AG10803 (cell line): ENCODE data around the gene ATP8A2.
"Not testable (repeated sequence)": the region's sequence is repeated elsewhere in the genome, so short reads cannot be mapped to it uniquely, and the experiment has no call there.

ENCODE experiments used
- DNase-seq: peaks from one replicate; pipeline ENCODE4 v3.0.0; 2010; ENCODE audit warnings: low read depth
- H3K4me3 ChIP-seq: 2 replicates; pipeline ENCODE4 v1.5.1; 2011; ENCODE audit warnings: mild to moderate bottlenecking, low read length, control low read depth
- TF ChIP-seq, protein P1 (sequence below): conservative IDR thresholded peaks from 2 replicates; pipeline ENCODE4 v1.5.1; 2011; ENCODE audit warnings: mild to moderate bottlenecking, low read length, control low read depth, inconsistent platforms

The ATP8A2 gene

GRCh38 chr13:25494698-25495411 lies 123.1 kb downstream of the ATP8A2 start:
- TF ChIP-seq, protein P1, sequence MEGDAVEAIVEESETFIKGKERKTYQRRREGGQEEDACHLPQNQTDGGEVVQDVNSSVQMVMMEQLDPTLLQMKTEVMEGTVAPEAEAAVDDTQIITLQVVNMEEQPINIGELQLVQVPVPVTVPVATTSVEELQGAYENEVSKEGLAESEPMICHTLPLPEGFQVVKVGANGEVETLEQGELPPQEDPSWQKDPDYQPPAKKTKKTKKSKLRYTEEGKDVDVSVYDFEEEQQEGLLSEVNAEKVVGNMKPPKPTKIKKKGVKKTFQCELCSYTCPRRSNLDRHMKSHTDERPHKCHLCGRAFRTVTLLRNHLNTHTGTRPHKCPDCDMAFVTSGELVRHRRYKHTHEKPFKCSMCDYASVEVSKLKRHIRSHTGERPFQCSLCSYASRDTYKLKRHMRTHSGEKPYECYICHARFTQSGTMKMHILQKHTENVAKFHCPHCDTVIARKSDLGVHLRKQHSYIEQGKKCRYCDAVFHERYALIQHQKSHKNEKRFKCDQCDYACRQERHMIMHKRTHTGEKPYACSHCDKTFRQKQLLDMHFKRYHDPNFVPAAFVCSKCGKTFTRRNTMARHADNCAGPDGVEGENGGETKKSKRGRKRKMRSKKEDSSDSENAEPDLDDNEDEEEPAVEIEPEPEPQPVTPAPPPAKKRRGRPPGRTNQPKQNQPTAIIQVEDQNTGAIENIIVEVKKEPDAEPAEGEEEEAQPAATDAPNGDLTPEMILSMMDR, result no peak
- DNase-seq, result no peak
- H3K4me3 ChIP-seq, result no peak overlapping the region

DNA sequence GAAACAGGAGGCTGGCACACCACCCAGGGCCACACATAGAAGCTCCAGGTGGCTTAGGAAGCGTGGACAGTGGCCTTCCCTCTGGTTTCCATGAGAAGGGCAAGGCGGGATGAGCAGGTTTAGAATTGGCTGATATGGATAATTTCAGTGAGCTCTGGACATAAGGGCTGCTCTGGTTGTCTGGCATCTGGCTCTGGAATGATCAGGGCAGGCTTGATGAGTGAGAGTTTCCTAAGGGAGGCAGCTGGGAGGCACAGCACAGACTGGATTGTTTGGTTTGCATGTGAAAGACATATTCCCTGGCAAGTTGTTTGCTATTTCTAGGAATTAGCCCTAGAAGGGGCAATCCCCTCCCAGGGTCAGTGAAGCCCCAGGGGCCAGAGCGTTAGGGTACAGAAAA lies 129.5 kb downstream of the ATP8A2 start:
- TF ChIP-seq, protein P1, result no peak
- no peak for DNase-seq
- H3K4me3 ChIP-seq, result no peak overlapping the region

DNA sequence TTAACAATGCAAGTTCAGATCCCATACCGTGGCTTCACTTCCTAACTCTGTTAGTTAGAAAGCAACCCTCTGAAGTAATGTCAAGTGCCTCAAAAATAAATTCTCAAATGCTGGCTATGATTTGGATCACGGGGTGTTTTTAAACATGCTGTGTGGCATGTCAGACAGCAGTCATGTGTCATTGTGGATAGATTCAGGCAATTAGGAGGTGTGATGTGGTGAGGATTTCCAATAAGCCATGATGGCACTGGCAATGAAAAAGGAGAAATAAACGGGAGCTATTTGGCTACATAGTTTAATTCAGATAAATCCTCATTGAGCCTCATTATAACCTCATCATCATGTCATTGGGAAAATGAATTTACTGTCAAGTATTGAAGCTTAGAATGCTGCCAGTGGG lies 130.3 kb downstream of the ATP8A2 start:
- TF ChIP-seq, protein P1, result no peak
- no peak for DNase-seq

DNA sequence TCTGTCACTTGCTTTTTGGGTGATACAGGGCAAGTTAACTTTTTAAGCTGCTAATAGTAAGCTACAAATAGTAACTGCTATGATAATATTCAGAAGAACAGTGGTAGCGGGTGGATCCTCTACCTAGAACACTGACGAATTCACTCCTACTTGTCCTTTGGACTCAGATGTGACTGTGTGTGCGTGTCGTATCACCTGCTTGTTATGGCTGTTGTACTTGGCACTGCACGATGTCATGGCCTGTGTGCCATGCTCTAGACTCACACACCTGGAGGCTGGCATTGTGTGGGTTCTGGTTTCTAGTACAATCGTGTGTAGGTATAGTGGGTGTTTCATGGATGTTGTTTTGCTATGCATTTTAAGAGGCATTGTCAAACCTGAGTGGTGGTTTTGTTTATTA lies 130.8 kb downstream of the ATP8A2 start:
- no peak for DNase-seq
- TF ChIP-seq, protein P1, result no peak
- H3K4me3 ChIP-seq, result no peak overlapping the region

More for the DNA sequence above, 130.3 kb downstream of the ATP8A2 start:
- H3K4me3 ChIP-seq, result no peak overlapping the region

DNA sequence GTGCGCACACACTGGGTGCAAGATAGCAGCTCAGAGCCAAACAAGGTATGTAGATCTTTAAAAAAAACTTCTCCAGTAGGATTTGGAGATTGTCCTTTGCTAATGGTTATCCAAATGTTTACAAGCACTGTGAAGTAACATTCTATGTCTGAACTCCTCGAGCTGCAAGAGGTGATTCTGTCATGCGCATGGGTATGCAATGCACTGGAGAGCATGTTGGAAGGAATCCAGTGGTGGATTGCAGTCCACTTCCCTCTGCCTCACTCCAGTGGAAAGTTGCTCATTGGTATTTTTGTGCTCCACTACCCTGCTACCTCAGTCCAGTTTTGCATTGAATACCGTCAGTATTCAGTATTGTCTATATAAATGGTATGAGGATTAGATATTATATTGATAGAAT lies 132.1 kb downstream of the ATP8A2 start:
- TF ChIP-seq, protein P1, result no peak
- DNase-seq, result no peak
- no peak overlapping the region for H3K4me3 ChIP-seq

DNA sequence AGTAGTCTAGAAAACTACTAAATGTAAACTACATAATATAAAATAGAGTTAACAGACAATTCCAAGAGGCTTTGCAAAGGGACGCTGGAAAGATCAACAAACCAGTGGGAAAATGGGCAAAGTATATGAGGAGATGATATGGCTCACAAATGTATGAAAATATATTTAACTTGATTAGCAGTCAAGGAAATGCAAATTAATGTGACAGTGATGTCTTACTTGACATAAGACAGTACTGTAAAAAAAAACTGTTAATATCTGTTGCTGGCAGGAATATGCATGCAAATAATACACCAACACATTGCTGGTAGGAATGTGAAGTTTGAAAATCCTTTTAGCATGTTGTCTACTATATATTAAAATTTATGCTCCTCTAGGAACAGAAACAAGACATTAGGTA lies 136.1 kb downstream of the ATP8A2 start:
- H3K4me3 ChIP-seq, result no peak overlapping the region
- TF ChIP-seq, protein P1, result no peak
- DNase-seq, result no peak

DNA sequence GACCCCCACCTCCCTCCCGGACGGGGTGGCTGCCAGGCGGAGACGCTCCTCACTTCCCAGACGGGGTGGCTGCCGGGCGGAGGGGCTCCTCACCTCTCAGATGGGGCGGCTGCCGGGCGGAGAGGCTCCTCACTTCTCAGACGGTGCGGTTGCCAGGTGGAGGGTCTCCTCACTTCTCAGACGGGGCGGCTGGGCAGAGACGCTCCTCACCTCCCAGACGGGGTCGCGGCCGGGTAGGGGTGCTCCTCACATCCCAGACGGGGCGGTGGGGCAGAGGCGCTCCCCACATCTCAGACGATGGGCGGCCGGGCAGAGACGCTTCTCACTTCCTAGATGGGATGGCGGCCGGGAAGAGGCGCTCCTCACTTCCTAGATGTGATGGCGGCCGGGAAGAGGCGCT lies 141.3 kb downstream of the ATP8A2 start:
- H3K4me3 ChIP-seq, result not testable (repeated sequence)

DNA sequence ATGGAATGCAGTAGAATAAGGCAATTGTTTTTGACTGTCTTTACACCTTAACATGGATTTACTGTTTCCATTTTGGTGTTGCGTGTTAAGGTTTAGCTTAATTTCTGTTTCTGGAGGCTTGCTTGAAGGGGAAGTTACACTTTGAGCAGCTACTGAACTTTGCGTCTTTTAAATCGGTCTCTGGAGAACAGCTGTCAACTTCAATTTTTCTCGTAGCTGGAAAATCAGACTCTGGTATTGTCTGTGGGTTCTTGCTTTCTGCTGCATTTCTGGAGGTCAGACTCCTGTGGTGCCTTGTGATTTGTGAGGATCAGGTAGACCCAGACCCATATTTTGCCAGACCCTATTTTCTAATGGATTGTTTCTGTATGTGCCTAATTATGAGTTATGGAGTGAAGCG lies 146.7 kb downstream of the ATP8A2 start:
- no peak overlapping the region for H3K4me3 ChIP-seq
- TF ChIP-seq, protein P1, result no peak
- no peak for DNase-seq

More for the DNA sequence above, 141.3 kb downstream of the ATP8A2 start:
- DNase-seq, result not testable (repeated sequence)
